SK-N-SH (cell line): ENCODE data around the gene SFI1. TPM values are rescaled to one million over a fixed set of nuclear protein-coding genes. Genes with fewer than 3 reads are reported as not detected.
A peak's percentile ranks its signal among the peaks of the same experiment; 100 is the strongest.

Experiments used
- CTCF ChIA-PET: fragments of 300-600, 350-600 bp; formaldehyde crosslinking; extraction: SDS; loops from one replicate; lab custom pipeline; 2021; lab: Yijun Ruan, JAX
- POLR2A ChIA-PET: fragments of 350-600 bp; sonication (Branson Sonifier 250); formaldehyde crosslinking; extraction: SDS; loops from one replicate; lab custom pipeline; 2020; ENCODE audit warnings: antibody characterized with exemption, inconsistent platforms; lab: Yijun Ruan, JAX
- DNase-seq: peaks from one replicate; pipeline ENCODE4 v3.0.0; 2012
- H2AFZ ChIP-seq: fragments of 200-600 bp; sonication (generic); 2 replicates; pipeline ENCODE4 v1.8.1; 2016; ENCODE audit warnings: antibody characterized with exemption, mild to moderate bottlenecking, low read depth
- H3F3A ChIP-seq: fragments of 200-600 bp; sonication (generic); replicated peaks from 2 replicates; pipeline ENCODE3; 2016; ENCODE audit warnings: antibody characterized with exemption, mild to moderate bottlenecking; ENCODE audit not compliant: insufficient read depth
- H3K27ac ChIP-seq, 2 experiments: fragments of 200-500 bp in 1 of 2; fragments of 200-600 bp in 1 of 2; sonication (Bioruptor generic) in 1 of 2; sonication (generic), shearing (Covaris generic) in 1 of 2; 2 replicates each; pipeline versions ENCODE4 v1.5.1 to v1.6.1; 2014 to 2016; ENCODE audit warnings: low read depth in 2 of 2, inconsistent platforms in 1 of 2, low read length in 1 of 2, mild to moderate bottlenecking in 1 of 2, mixed read lengths in 1 of 2
- H3K27me3 ChIP-seq: fragments of 200-600 bp; sonication (generic), shearing (Covaris generic); 2 replicates; pipeline ENCODE4 v1.6.1; 2016; ENCODE audit warnings: mixed run types; ENCODE audit not compliant: insufficient read depth
- H3K36me3 ChIP-seq, 2 experiments: fragments of 200-500 bp in 1 of 2; fragments of 200-600 bp in 1 of 2; sonication (Bioruptor generic) in 1 of 2; sonication (generic) in 1 of 2; replicated peaks in 1 of 2; 2 replicates each; pipeline versions ENCODE3 to v1.5.1; 2014 to 2016; ENCODE audit warnings: low read length in 1 of 2, mild to moderate bottlenecking in 1 of 2; ENCODE audit not compliant: insufficient read depth in 2 of 2, control insufficient read depth in 1 of 2
- H3K4me1 ChIP-seq, 2 experiments: fragments of 200-500 bp in 1 of 2; fragments of 200-600 bp in 1 of 2; sonication (Bioruptor generic) in 1 of 2; sonication (generic), shearing (Covaris generic) in 1 of 2; 2 replicates each; pipeline versions ENCODE4 v1.5.1 to v1.6.1; 2014 to 2016; ENCODE audit warnings: low read depth in 1 of 2, low read length in 1 of 2, mixed run types in 1 of 2; ENCODE audit not compliant: insufficient read depth in 2 of 2, control insufficient read depth in 1 of 2
- H3K4me2 ChIP-seq: fragments of 200-600 bp; sonication (generic), shearing (Covaris generic); 2 replicates; pipeline ENCODE4 v1.6.1; 2017; ENCODE audit warnings: mixed run types
- H3K4me3 ChIP-seq, 2 experiments: fragments of 200-500 bp in 1 of 2; fragments of 200-600 bp in 1 of 2; sonication (Bioruptor generic) in 1 of 2; sonication (generic), shearing (Covaris generic) in 1 of 2; 2 replicates each; pipeline versions ENCODE4 v1.5.1 to v1.8.1; 2014 to 2016; ENCODE audit warnings: low read depth in 2 of 2, inconsistent platforms in 1 of 2, low read length in 1 of 2, mild to moderate bottlenecking in 1 of 2, mixed read lengths in 1 of 2, moderate library complexity in 1 of 2
- H3K79me2 ChIP-seq: fragments of 200-600 bp; sonication (generic); 2 replicates; pipeline ENCODE4 v1.8.1; 2017; ENCODE audit warnings: mild to moderate bottlenecking; ENCODE audit not compliant: insufficient read depth
- H3K9ac ChIP-seq: fragments of 200-600 bp; sonication (generic); 2 replicates; pipeline ENCODE4 v1.6.1; 2017; ENCODE audit warnings: mixed run types
- H3K9me2 ChIP-seq: fragments of 200-600 bp; sonication (generic); 2 replicates; pipeline ENCODE4 v1.6.1; 2017; ENCODE audit warnings: mixed run types
- H3K9me3 ChIP-seq: fragments of 200-600 bp; sonication (generic); 2 replicates; pipeline ENCODE4 v1.6.1; 2017; ENCODE audit warnings: mixed run types, mild to moderate bottlenecking, moderate library complexity
- H4K20me1 ChIP-seq: fragments of 200-600 bp; sonication (generic); 2 replicates; pipeline ENCODE4 v1.6.1; 2017; ENCODE audit warnings: mild to moderate bottlenecking, mixed run types; ENCODE audit not compliant: insufficient read depth
- IRF3 ChIP-seq: fragments of 150-350 bp; IDR thresholded peaks from 2 replicates; pipeline ENCODE4 v1.6.1; 2016; ENCODE audit warnings: mild to moderate bottlenecking, low read depth, low read length
- REST ChIP-seq: IDR thresholded peaks from 2 replicates; pipeline ENCODE4 v1.6.1; 2012; ENCODE audit warnings: mild to moderate bottlenecking, low read depth, low read length, moderate library complexity
- WGBS: methylation state at CpG from one replicate; pipeline ENCODE4 v1.1.6; 2017; ENCODE audit warnings: low lambda C conversion rate; 5-methylcytosine and 5-hydroxymethylcytosine counted together
- polyA plus RNA-seq, 3 experiments: library from polyadenylated mRNA; depleted of rRNA; stranded (reverse); fragments of >200 nt; gene quantifications; 2 replicates each; pipeline ENCODE4 v1.2.3, GENCODE V29; 2012

SFI1 gene
- polyA plus RNA-seq, 1 of the 3 experiments (the other 2 are of a cell fraction) = 24.7 TPM

GRCh38 chr22:31604746-31605705, 108.7 kb downstream of the SFI1 start:
- no peaks in the 10 kb centered on the region for H3K9me3 ChIP-seq

More at GRCh38 chr22:31604746-31605705, 108.7 kb downstream of the SFI1 start:
- ChIA-PET POLR2A (no interaction called here), CTCF (interaction anchor here (0.7 to 1.5 kb wide), 2 partner anchors 29 to 49 kb away, joined by 3 read pairs; no protein-coding TSS in a partner anchor)
- Histone ChIP-seq H3K9me2 (no peaks in the 10 kb centered on the region), H4K20me1 (no peaks in the 10 kb centered on the region), H3K9ac (no peak overlapping the region), H2AFZ (no peak overlapping the region), H3K4me1 (peaks cover 14 to 22% of the 10 kb centered on the region in 2 experiments; a peak in 1 of 4 replicates), H3F3A (peaks cover 19% of the 10 kb centered on the region), H3K4me2 (no peak overlapping the region), H3K27ac (no peak overlapping the region), H3K36me3 (peaks cover 0 to 10% of the 10 kb centered on the region in 2 experiments), H3K27me3 (no peaks in the 10 kb centered on the region), H3K4me3 (no peak overlapping the region), H3K79me2 (no peaks in the 10 kb centered on the region)
- TF ChIP-seq IRF3 (no peak), REST (peak; percentile 68; the same call in 1 of the 2 replicates)
- DNase-seq = no peak
- WGBS = 86% methylated on average over 15 of the region's 17 CpGs
